DND-41 (cell line): Measurements from ENCODE around the gene VPS37C.

Experiments
- ATAC-seq: fragments of 200-7000 bp; cut with Tn5 transposase; 3 replicates; pipeline ENCODE4 v1.9.1; 2021; ENCODE audit warnings: low read depth; ENCODE audit not compliant: insufficient read depth
- DNase-seq: peaks from one replicate; pipeline ENCODE4 v3.0.0-alpha.2; 2020
- H2AFZ ChIP-seq: 2 replicates; pipeline ENCODE4 v1.6.0; 2012; ENCODE audit warnings: low read depth, low read length
- H3K27ac ChIP-seq: 2 replicates; pipeline ENCODE4 v1.5.1; 2012; ENCODE audit warnings: low read length, inconsistent platforms
- H3K27me3 ChIP-seq: fragments of 200-600 bp; sonication (generic); 2 replicates; pipeline ENCODE4 v1.6.0; 2012; ENCODE audit warnings: low read length, mild to moderate bottlenecking, inconsistent platforms; ENCODE audit not compliant: insufficient read depth, poor library complexity
- H3K36me3 ChIP-seq: 2 replicates; pipeline ENCODE4 v1.5.1; 2012; ENCODE audit warnings: low read length, inconsistent platforms; ENCODE audit not compliant: insufficient read depth
- H3K4me1 ChIP-seq: 2 replicates; pipeline ENCODE4 v1.5.1; 2012; ENCODE audit warnings: mild to moderate bottlenecking, low read length; ENCODE audit not compliant: insufficient read depth
- H3K4me2 ChIP-seq: 2 replicates; pipeline ENCODE4 v1.6.0; 2012; ENCODE audit warnings: mild to moderate bottlenecking, moderate library complexity, low read length, inconsistent platforms; ENCODE audit not compliant: insufficient read depth
- H3K4me3 ChIP-seq, 2 experiments: fragments of 200-600 bp in 1 of 2; shearing (Covaris generic) in 1 of 2; 2 replicates each; pipeline ENCODE4 v1.5.1; 2012 to 2016; ENCODE audit warnings: inconsistent platforms in 2 of 2, low read length in 2 of 2, mild to moderate bottlenecking in 2 of 2, low read depth in 1 of 2, moderate library complexity in 1 of 2
- H3K79me2 ChIP-seq: 2 replicates; pipeline ENCODE4 v1.6.0; 2012; ENCODE audit warnings: low read length, inconsistent platforms; ENCODE audit not compliant: insufficient read depth
- H3K9ac ChIP-seq: 2 replicates; pipeline ENCODE4 v1.6.0; 2012; ENCODE audit warnings: low read depth, mild to moderate bottlenecking, inconsistent platforms, low read length, moderate library complexity
- H3K9me3 ChIP-seq: 2 replicates; pipeline ENCODE4 v1.5.1; 2012; ENCODE audit warnings: low read length, moderate library complexity, mild to moderate bottlenecking, inconsistent platforms; ENCODE audit not compliant: insufficient read depth, severe bottlenecking
- H4K20me1 ChIP-seq: 2 replicates; pipeline ENCODE4 v1.6.0; 2012; ENCODE audit warnings: low read length; ENCODE audit not compliant: insufficient read depth
- EZH2 ChIP-seq: IDR thresholded peaks from 3 replicates; pipeline ENCODE4 v1.6.1; 2012; ENCODE audit warnings: borderline replicate concordance, low read depth, mild to moderate bottlenecking, moderate library complexity, low read length, inconsistent platforms; ENCODE audit not compliant: severe bottlenecking
- TF ChIP-seq, protein P1 (sequence below): IDR thresholded peaks from 2 replicates; pipeline ENCODE4 v1.5.1; 2012; ENCODE audit warnings: borderline replicate concordance, low read length, moderate library complexity, mild to moderate bottlenecking; ENCODE audit not compliant: poor library complexity, severe bottlenecking; ENCODE audit errors: extremely low read depth

VPS37C gene

DNA sequence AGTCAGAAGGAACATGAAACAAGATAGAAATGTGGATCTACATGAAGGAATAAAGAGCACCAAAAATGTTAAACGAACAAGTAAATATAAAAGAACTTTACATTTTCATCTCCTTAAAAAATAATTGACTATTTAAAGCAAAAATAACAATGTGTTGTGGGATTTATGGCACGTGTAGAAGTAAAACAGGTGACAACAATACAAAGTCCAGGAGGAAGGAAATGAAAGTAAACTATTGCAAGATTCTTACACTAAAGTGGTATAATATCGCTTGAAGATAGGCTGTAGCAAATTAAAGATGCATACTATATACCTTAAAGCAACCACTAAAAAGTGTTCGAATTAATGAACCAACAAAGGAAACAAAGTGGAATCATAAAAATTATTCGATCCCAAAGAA is 5.5 kb downstream of the VPS37C start:
- Histone ChIP-seq H3K79me2 (no peaks in the 10 kb centered on the region), H3K4me3 (no peak overlapping the region), H3K36me3 (no peaks in the 10 kb centered on the region), H3K4me1 (peaks cover 8% of the 10 kb centered on the region), H3K27ac (no peak overlapping the region), H3K4me2 (no peak overlapping the region), H2AFZ (no peak overlapping the region), H3K27me3 (no peaks in the 10 kb centered on the region), H3K9me3 (no peaks in the 10 kb centered on the region), H3K9ac (no peak overlapping the region), H4K20me1 (no peaks in the 10 kb centered on the region)
- DNase-seq (no peak), ATAC-seq (no peak)
- TF ChIP-seq, protein P1, sequence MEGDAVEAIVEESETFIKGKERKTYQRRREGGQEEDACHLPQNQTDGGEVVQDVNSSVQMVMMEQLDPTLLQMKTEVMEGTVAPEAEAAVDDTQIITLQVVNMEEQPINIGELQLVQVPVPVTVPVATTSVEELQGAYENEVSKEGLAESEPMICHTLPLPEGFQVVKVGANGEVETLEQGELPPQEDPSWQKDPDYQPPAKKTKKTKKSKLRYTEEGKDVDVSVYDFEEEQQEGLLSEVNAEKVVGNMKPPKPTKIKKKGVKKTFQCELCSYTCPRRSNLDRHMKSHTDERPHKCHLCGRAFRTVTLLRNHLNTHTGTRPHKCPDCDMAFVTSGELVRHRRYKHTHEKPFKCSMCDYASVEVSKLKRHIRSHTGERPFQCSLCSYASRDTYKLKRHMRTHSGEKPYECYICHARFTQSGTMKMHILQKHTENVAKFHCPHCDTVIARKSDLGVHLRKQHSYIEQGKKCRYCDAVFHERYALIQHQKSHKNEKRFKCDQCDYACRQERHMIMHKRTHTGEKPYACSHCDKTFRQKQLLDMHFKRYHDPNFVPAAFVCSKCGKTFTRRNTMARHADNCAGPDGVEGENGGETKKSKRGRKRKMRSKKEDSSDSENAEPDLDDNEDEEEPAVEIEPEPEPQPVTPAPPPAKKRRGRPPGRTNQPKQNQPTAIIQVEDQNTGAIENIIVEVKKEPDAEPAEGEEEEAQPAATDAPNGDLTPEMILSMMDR, result no peak
- TF ChIP-seq EZH2, result no peak

DNA sequence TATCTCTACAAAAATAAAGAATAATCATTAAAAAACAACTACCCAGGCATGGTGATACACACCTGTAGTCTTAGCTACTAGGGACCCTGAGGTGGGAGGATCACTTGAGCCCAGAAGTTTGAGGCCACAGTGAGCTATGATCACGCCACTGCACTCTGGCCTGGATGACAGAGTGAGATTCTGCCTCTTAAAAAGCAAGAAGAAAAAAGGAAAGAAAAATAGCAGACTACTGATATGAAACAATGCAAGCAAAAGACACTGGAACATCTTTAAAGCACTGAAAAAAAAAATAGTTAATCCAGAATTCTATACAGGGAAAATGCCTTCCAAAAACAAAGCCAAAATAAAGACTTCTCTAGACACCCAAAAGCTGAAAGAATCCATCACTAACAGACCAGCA is 5.9 kb downstream of the VPS37C start:
- H3K9ac ChIP-seq, result no peak overlapping the region
- no peaks in the 10 kb centered on the region for H3K9me3 ChIP-seq
- no peaks in the 10 kb centered on the region for H4K20me1 ChIP-seq
- ATAC-seq (no peak), DNase-seq (no peak)
- peaks cover 4% of the 10 kb centered on the region for H3K4me1 ChIP-seq
- no peak overlapping the region for H3K4me2 ChIP-seq
- no peaks in the 10 kb centered on the region for H3K36me3 ChIP-seq
- H3K27ac ChIP-seq, result no peak overlapping the region
- TF ChIP-seq, protein P1, result no peak
- no peak for TF ChIP-seq EZH2
- H3K79me2 ChIP-seq, result no peaks in the 10 kb centered on the region
- no peaks in the 10 kb centered on the region for H3K27me3 ChIP-seq
- no peak overlapping the region for H3K4me3 ChIP-seq
- no peak overlapping the region for H2AFZ ChIP-seq

DNA sequence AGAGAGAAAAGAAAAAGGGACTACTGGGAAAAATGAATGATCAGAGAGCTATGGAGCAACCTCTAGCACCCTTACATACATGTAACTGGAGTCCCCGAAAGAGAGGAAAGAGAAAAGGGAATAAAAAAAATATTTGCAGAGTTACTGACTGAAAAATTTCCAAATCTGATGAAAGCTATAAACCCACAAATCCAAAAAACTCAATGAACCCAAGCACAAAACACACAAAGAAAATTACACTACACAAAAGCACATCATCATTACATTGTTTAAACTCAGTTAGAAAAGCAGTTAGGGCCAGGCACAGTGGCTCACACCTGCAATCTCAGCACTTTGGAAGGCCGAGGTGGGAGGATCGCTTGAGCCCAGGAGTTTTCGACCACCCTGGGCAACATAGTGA is 6.7 kb downstream of the VPS37C start:
- H3K27ac ChIP-seq, result no peak overlapping the region
- no peaks in the 10 kb centered on the region for H3K9me3 ChIP-seq
- H3K9ac ChIP-seq, result no peak overlapping the region
- no peak overlapping the region for H3K4me2 ChIP-seq
- no peaks in the 10 kb centered on the region for H4K20me1 ChIP-seq
- H3K4me3 ChIP-seq, result no peak overlapping the region
- H3K79me2 ChIP-seq, result no peaks in the 10 kb centered on the region
- no peaks in the 10 kb centered on the region for H3K4me1 ChIP-seq
- TF ChIP-seq, protein P1, result no peak
- no peak for TF ChIP-seq EZH2
- DNase-seq (no peak), ATAC-seq (no peak)
- no peak overlapping the region for H2AFZ ChIP-seq
- no peaks in the 10 kb centered on the region for H3K27me3 ChIP-seq
- no peaks in the 10 kb centered on the region for H3K36me3 ChIP-seq

DNA sequence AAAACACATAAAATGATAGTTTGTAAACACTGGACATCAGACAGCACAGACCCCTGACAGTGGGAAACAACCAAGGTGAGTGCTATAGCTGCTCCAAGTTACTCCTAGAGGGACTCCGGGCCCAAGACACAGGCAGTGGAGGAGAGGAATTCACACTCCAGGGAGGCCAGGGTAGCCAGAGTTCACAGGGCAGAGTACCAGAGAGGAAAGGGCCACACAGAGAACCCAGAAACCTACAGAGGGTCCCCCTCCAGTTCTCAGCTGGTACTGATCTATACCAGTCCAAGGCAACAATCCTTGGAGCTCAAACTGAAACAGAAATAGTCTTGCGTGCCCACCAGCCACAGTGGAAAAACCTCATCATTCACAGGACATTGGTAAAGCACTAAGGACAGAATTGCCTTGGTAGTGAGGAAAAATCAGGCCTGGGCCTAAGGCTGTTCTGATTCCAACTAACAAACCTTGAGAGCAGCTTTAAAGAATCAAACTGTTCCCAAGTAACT is 7.6 kb downstream of the VPS37C start:
- DNase-seq, result no peak
- Histone ChIP-seq H4K20me1 (no peaks in the 10 kb centered on the region), H3K27me3 (no peaks in the 10 kb centered on the region), H2AFZ (no peak overlapping the region), H3K9me3 (no peaks in the 10 kb centered on the region), H3K36me3 (no peaks in the 10 kb centered on the region), H3K4me2 (no peak overlapping the region), H3K79me2 (no peaks in the 10 kb centered on the region), H3K4me3 (no peak overlapping the region), H3K9ac (no peak overlapping the region), H3K4me1 (no peaks in the 10 kb centered on the region), H3K27ac (no peak overlapping the region)
- TF ChIP-seq, protein P1, result no peak
- no peak for TF ChIP-seq EZH2
- no peak for ATAC-seq
